Esophagus muscularis mucosa (tissue), 4 donors: ENCODE results near the gene CRTAP.

Experiments
- CTCF ChIP-seq, 3 experiments: fragments of 200-600 bp in 2 of 3; fragments of 450-650 bp in 1 of 3; sonication (generic) in 2 of 3; IDR thresholded peaks; one replicate each; pipeline ENCODE4 v1.5.1; 2017 to 2019; ENCODE audit warnings: antibody characterized with exemption in 3 of 3, mild to moderate bottlenecking in 2 of 3, moderate library complexity in 1 of 3
- EP300 ChIP-seq: sonication (generic); formaldehyde crosslinking; IDR thresholded peaks from one replicate; pipeline ENCODE4 v1.6.1; 2017; ENCODE audit warnings: antibody characterized with exemption
- POLR2A ChIP-seq: fragments of 450-650 bp; IDR thresholded peaks from one replicate; pipeline ENCODE4 v1.6.1; 2017; ENCODE audit warnings: antibody characterized with exemption, moderate library complexity, mild to moderate bottlenecking, low read depth
- POLR2AphosphoS5 ChIP-seq, 2 donors: sonication (generic); formaldehyde crosslinking; IDR thresholded peaks; one replicate each; pipeline ENCODE4 v1.6.1; 2017; ENCODE audit warnings: antibody characterized with exemption in 2 of 2

- peak in 2 of 3 experiments; percentile 7 for TF ChIP-seq CTCF (IDR thresholded peaks at IDR 0.05)
- no peak for TF ChIP-seq POLR2A
- TF ChIP-seq POLR2AphosphoS5 (IDR thresholded peaks at IDR 0.05) = peak; percentile 60 to 72
- TF ChIP-seq EP300 = no peak
Measured at GRCh38 chr3:33113772-33114621, at the start of gene CRTAP.
